Myometrial cell (primary cell): ENCODE data around the gene FCN1. TPM values are rescaled to one million over a fixed set of nuclear protein-coding genes. Genes with fewer than 3 reads are reported as not detected.

Source experiments
- total RNA-seq: library from RNA; depleted of rRNA; stranded (reverse); fragments of >200 nt; gene quantifications from 2 replicates; pipeline ENCODE4 v1.2.3, GENCODE V29; 2015

Gene FCN1
- total RNA-seq = not detected in 2 replicates

GRCh38 chr9:134917431-134918373 is at the start of gene FCN1:
Gene FCN1 (minus strand): TSS chr9:134917912. CDS start chr9:134917871, 41 bp downstream.

DNA sequence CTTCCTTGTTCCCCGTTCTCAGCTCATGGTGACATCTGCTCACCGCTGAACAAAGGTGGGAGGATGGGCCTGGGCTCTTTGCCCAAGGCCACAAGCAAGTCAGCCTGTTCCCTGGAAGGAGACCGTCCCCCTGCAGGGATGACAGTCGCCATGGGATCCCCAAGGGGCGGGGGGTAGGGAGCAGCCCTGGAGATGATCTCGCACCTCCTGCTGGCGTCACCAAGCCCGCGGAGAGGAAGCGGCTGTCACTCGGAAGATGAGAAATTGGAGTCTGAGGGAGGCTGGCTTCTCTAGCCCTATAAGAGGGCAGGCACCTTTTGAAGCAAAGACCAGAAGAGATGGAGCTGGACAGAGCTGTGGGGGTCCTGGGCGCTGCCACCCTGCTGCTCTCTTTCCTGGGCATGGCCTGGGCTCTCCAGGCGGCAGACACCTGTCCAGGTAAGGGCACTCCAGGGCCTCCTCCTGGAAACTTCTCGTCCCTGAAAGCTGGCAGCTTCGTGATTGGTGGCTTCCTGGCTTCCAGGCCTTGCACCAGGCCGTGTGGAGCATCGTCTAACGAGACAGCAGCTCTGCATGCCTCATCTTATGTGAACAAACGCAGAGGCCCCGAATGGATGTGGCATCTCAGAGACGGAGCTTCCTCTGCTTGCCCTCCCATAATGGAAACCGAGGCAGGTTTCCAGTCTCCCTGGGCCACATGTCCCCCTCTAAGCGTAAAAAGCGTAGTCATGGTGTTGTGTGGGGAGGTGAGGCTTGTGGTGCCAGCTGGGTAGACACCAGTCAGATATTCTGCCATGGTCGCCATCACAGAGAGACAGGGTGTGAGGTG is 37.0 kb downstream of the FCN1 start, which contains the start of gene FCN2:
TSS of gene FCN2 (plus strand) at position 327 of the 829 bp plus-strand sequence. CDS start at position 339, 12 bp downstream.

Other genes with a start within 250 kb of the FCN1 start
- not detected in 2 replicates for gene FCN2, start 37.1 kb downstream of the FCN1 start, total RNA-seq
- 0.29 and 9.9 TPM in 2 replicates for gene OLFM1, start 169.8 kb upstream of the FCN1 start, total RNA-seq